NCI-H2196 treated with DMSO at 0.1 percent for 48 hours (cell line): Measurements from ENCODE around the gene OR51E1.

Experiments
- DNase-seq: peaks from one replicate; lab custom pipeline; 2025; ENCODE audit not compliant: unreplicated experiment; lab: John Stamatoyannopoulos, UW

Gene OR51E1

DNA sequence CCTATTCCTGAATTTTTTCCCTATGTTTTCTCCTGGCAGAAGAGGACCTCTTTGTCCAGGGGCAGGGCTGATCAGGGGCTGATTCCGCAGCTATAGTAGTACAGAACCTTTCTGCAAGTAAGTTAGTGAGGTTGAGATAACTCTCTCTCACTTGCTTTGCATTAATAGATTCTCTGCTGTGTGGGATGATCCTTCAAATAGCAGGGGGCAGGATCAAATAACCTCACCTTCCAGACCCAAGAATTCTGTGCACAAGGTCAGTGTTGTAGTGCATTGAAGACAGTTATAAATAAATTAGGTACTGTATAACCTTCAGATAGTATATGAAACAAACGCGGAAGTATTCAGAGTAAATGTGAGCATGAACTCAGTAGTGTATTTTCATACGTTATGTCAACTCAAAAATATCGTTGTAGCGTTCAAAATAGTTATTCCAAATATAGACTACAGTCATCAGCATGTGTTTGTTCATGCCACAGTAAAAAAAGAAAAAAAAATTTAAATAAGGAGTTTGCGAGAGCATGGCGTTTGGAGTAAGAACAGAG is 61.1 kb downstream of the OR51E1 start:
- no peak for DNase-seq
